Uterus (tissue), 2 donors: Measurements from ENCODE around the gene SDC3.

Source experiments
- POLR2A ChIP-seq, 2 donors: fragments of 450-650 bp; IDR thresholded peaks; one replicate each; pipeline ENCODE4 v1.6.1; 2016; ENCODE audit warnings: antibody characterized with exemption in 2 of 2, mild to moderate bottlenecking in 1 of 2, moderate library complexity in 1 of 2
- TF ChIP-seq, protein P1 (sequence below), 4 experiments: fragments of 200-600 bp in 2 of 4; fragments of 450-650 bp in 2 of 4; sonication (generic) in 2 of 4; IDR thresholded peaks; one replicate each; pipeline ENCODE4 v1.5.1; 2016 to 2019; ENCODE audit warnings: antibody characterized with exemption in 4 of 4, mild to moderate bottlenecking in 2 of 4, moderate library complexity in 1 of 4

DNA sequence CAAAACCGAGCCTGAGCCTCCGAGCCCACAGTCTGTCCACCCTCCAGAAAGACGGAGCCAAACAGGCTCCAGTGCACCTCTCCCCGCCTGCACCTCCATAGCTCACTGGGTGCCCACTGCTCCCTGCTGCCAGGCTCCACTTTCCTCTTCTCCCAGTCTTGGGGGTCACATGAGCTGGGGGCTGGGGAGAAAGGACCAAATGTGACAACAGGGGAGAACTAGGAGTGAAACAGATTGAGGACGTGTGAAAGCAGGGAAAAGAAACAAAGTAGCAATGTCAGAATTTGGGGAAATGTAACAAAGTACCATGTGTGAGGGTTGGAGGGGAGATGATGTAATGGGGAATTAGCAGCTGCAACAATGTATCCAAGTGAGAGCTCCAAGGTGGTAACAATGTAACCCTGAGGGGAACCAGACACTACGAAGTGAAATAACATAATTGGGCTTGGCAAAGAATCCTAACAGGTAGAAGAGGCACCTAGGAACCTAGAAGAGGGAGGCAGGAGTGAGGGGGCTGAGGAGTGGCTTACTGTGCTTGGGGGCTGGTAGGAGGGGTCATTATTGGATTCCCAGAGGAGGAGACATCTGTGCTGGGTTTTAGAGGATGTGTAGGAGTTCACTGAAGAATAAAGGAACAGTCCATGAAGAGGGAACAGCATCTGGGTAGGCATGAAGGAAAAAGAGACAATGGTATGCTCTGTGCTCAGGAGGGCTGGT is 12.5 kb downstream of the SDC3 start:
- TF ChIP-seq, protein P1, sequence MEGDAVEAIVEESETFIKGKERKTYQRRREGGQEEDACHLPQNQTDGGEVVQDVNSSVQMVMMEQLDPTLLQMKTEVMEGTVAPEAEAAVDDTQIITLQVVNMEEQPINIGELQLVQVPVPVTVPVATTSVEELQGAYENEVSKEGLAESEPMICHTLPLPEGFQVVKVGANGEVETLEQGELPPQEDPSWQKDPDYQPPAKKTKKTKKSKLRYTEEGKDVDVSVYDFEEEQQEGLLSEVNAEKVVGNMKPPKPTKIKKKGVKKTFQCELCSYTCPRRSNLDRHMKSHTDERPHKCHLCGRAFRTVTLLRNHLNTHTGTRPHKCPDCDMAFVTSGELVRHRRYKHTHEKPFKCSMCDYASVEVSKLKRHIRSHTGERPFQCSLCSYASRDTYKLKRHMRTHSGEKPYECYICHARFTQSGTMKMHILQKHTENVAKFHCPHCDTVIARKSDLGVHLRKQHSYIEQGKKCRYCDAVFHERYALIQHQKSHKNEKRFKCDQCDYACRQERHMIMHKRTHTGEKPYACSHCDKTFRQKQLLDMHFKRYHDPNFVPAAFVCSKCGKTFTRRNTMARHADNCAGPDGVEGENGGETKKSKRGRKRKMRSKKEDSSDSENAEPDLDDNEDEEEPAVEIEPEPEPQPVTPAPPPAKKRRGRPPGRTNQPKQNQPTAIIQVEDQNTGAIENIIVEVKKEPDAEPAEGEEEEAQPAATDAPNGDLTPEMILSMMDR (IDR thresholded peaks at IDR 0.05) = no peak
- no peak for TF ChIP-seq POLR2A (IDR thresholded peaks at IDR 0.05)
